Karpas-422 (cell line): ENCODE measurements around the gene PDILT. TPM values are rescaled to one million over a fixed set of nuclear protein-coding genes. Genes with fewer than 3 reads are reported as not detected.
"Not testable (repeated sequence)": the region's sequence is repeated elsewhere in the genome, so short reads cannot be mapped to it uniquely, and the experiment has no call there.

Experiments used
- DNase-seq: peaks from one replicate; pipeline ENCODE4 v3.0.0-alpha.2; 2015
- H2AFZ ChIP-seq: fragments of 200-600 bp; sonication (generic); 2 replicates; pipeline ENCODE4 v1.6.1; 2014; ENCODE audit warnings: antibody characterized with exemption, low read length, mixed read lengths
- H3K27ac ChIP-seq: fragments of 200-600 bp; sonication (generic); 2 replicates; pipeline ENCODE4 v1.5.1; 2014; ENCODE audit warnings: mild to moderate bottlenecking, low read length, moderate library complexity
- H3K27me3 ChIP-seq: fragments of 200-600 bp; sonication (generic); 2 replicates; pipeline ENCODE4 v1.6.1; 2014; ENCODE audit warnings: low read length, mixed read lengths
- H3K36me3 ChIP-seq: fragments of 200-600 bp; sonication (generic); 2 replicates; pipeline ENCODE4 v1.6.1; 2014; ENCODE audit warnings: low read length, mixed read lengths; ENCODE audit not compliant: insufficient read depth
- H3K4me1 ChIP-seq: fragments of 200-600 bp; sonication (generic); 2 replicates; pipeline ENCODE4 v1.6.1; 2014; ENCODE audit warnings: mild to moderate bottlenecking, low read length, mixed read lengths
- H3K4me2 ChIP-seq: fragments of 200-600 bp; sonication (generic); 2 replicates; pipeline ENCODE4 v1.6.1; 2014; ENCODE audit warnings: low read length, low read depth, mild to moderate bottlenecking; ENCODE audit not compliant: poor library complexity, severe bottlenecking
- H3K4me3 ChIP-seq: fragments of 200-600 bp; sonication (generic); 2 replicates; pipeline ENCODE4 v1.5.1; 2014; ENCODE audit warnings: mild to moderate bottlenecking, antibody characterized with exemption, low read length, mixed read lengths
- H3K79me2 ChIP-seq: fragments of 200-600 bp; sonication (generic); 2 replicates; pipeline ENCODE4 v1.6.1; 2014; ENCODE audit warnings: mild to moderate bottlenecking, low read length, mixed read lengths
- H3K9ac ChIP-seq: fragments of 200-600 bp; sonication (generic); 2 replicates; pipeline ENCODE4 v1.6.0; 2014; ENCODE audit warnings: low read length
- H3K9me2 ChIP-seq: fragments of 200-600 bp; sonication (generic), shearing (Covaris generic); replicated peaks from 2 replicates; pipeline ENCODE4 v1.6.0; 2014; ENCODE audit warnings: mild to moderate bottlenecking, low read length, moderate library complexity; ENCODE audit not compliant: insufficient read depth
- H3K9me3 ChIP-seq: fragments of 300-700, 200-600 bp; sonication (generic); 2 replicates; pipeline ENCODE4 v1.6.1; 2014; ENCODE audit warnings: low read length, mixed read lengths
- H4K20me1 ChIP-seq: fragments of 200-600 bp; sonication (generic); 2 replicates; pipeline ENCODE4 v1.6.1; 2014; ENCODE audit warnings: mild to moderate bottlenecking, antibody characterized with exemption, low read length, low read depth; ENCODE audit not compliant: insufficient read depth
- total RNA-seq: library from RNA; depleted of rRNA; stranded (reverse); fragments of >200 nt; shearing (Covaris generic); gene quantifications from 2 replicates; pipeline ENCODE4 v1.2.3, GENCODE V29; 2014; ENCODE audit warnings: low replicate concordance

Gene PDILT
- total RNA-seq, 1 experiment from 2014 or later, result not detected

DNA sequence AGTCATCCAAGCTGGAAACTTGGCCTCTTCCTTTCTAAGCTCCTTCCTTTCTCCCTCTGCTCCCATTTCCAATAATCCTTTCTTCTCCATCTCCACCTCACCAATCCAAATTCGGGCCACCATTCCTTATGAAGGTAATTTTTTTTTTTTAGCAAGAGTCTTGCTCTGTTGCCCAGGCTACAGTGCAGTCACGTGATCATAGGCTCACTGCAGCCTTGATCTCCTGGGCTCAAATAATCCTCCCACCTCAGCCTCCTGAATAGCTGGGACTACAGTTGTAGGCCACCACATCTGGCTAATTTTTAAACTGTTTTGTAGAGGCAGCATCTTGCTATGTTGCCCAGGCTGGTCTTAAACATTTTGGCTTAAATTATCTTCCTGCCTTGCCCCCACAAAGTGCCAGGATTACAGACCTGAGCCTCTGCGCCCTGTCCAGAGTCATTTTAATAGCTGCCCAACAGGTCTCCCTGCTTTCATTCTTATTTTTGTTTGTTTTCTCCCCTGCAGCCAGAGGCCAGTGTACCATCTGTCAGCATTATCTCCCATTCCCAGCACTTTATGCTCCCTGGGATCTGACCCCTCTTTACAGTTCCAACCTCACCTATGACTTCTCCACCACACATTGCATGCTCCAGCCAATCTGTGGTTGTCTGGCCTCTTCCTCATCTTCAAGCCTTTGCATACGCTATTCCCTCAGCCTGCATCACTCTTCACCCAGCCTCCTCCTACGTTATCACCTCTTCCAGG is 75.0 kb downstream of the PDILT start:
- H3K9ac ChIP-seq, result no peak overlapping the region
- no peaks in the 10 kb centered on the region for H3K4me1 ChIP-seq
- H3K27ac ChIP-seq, result no peak overlapping the region
- H3K36me3 ChIP-seq, result no peaks in the 10 kb centered on the region
- H4K20me1 ChIP-seq, result no peaks in the 10 kb centered on the region
- DNase-seq, result no peak
- H3K9me2 ChIP-seq, result no peaks in the 10 kb centered on the region
- no peak overlapping the region for H2AFZ ChIP-seq
- no peak overlapping the region for H3K4me3 ChIP-seq
- no peak overlapping the region for H3K4me2 ChIP-seq
- H3K79me2 ChIP-seq, result no peaks in the 10 kb centered on the region
- no peaks in the 10 kb centered on the region for H3K9me3 ChIP-seq
- no peaks in the 10 kb centered on the region for H3K27me3 ChIP-seq

DNA sequence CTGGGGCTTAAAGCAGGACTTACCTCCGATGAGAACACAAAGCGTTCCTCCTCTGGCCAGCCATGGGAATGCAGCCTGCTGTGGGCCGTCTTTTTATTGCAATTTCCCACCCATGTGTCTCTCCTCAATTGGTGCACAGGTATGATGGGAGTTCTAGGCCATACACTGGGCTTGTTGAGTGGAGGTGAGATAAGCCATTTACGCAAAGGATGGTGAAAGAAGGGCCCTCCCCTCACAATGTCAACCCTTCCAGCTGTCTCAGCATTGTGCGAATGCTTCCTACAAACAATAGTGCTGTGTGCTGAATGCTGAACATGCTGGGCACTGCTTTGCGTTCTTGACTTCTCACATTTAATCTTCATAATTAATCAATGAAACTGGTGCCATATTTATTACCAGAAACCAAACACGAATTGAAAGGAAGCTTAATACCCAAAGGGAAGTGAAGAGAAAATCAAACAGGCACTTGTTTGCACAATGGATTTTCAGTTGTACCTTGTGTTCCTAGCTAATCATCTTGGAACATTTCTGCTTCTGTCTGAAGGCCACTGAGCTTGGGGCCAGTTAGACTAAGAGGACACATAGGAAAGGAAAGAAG is 77.0 kb downstream of the PDILT start, which contains the start of gene GP2:
TSS of gene GP2 (minus strand) at position 70 of the 598 bp plus-strand sequence. CDS start 1,082 bp downstream, outside the sequence.
- no peak within 1 kb of the TSS for H2AFZ ChIP-seq
- H3K27me3 ChIP-seq, result no peaks in the 10 kb centered on the region
- no peak within 1 kb of the TSS for H3K4me2 ChIP-seq
- no peaks in the 10 kb centered on the region for H3K9me2 ChIP-seq
- no peak within 1 kb of the TSS for H3K27ac ChIP-seq
- H4K20me1 ChIP-seq, result no peaks in the 10 kb centered on the region
- no peak within 1 kb of the TSS for H3K9ac ChIP-seq
- no peaks in the 10 kb centered on the region for H3K36me3 ChIP-seq
- no peaks in the 10 kb centered on the region for H3K9me3 ChIP-seq
- no peaks in the 10 kb centered on the region for H3K4me1 ChIP-seq
- no peak within 1 kb of the TSS for H3K4me3 ChIP-seq
- H3K79me2 ChIP-seq, result no peaks in the 10 kb centered on the region
- no peak for DNase-seq

GRCh38 chr16:20326321-20326720 is 78.2 kb downstream of the PDILT start:
- Histone ChIP-seq H3K9me2 (no peaks in the 10 kb centered on the region), H3K9me3 (no peaks in the 10 kb centered on the region), H3K4me3 (no peak overlapping the region), H3K9ac (no peak overlapping the region), H2AFZ (no peak overlapping the region), H3K27me3 (no peaks in the 10 kb centered on the region), H3K27ac (no peak overlapping the region), H4K20me1 (no peaks in the 10 kb centered on the region), H3K36me3 (no peaks in the 10 kb centered on the region), H3K79me2 (no peaks in the 10 kb centered on the region), H3K4me2 (no peak overlapping the region), H3K4me1 (no peaks in the 10 kb centered on the region)
- no peak for DNase-seq

GRCh38 chr16:20325005-20325404 is 79.5 kb downstream of the PDILT start:
- Histone ChIP-seq H3K4me3 (no peak overlapping the region), H2AFZ (no peak overlapping the region), H3K36me3 (no peaks in the 10 kb centered on the region), H3K4me2 (no peak overlapping the region), H3K79me2 (no peaks in the 10 kb centered on the region), H3K9me3 (no peaks in the 10 kb centered on the region), H3K9ac (no peak overlapping the region), H3K27me3 (no peaks in the 10 kb centered on the region), H3K4me1 (no peaks in the 10 kb centered on the region), H3K9me2 (no peaks in the 10 kb centered on the region), H3K27ac (no peak overlapping the region), H4K20me1 (no peaks in the 10 kb centered on the region)
- DNase-seq, result no peak

DNA sequence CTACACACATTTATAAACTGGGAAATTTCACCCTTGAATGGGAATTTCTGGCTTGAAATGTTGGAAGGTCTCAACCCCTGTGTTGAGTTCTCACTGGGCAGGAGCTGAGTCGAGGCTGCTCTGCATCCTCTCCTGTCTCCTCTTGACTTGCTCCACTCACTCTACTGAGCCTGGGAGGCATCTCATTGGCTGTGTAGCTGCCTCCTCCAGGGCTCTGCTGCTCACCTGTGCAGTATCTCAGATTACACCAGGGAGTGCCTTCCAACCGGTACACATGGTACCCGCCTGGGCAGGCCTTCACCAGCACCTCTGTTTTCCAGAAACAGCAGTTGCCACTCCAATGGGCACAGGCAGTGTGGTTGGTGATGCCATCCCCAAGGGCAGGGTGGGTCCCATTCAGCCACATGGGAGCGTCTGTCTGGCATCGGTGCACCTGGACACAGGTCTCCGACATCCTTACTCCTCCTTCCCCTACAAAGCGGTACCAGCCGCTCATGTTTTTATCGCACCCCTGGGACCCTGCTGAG is 80.9 kb downstream of the PDILT start:
- no peaks in the 10 kb centered on the region for H3K27me3 ChIP-seq
- H3K4me2 ChIP-seq, result no peak overlapping the region
- no peaks in the 10 kb centered on the region for H3K36me3 ChIP-seq
- no peaks in the 10 kb centered on the region for H4K20me1 ChIP-seq
- no peak overlapping the region for H3K4me3 ChIP-seq
- H3K9me3 ChIP-seq, result no peaks in the 10 kb centered on the region
- H3K27ac ChIP-seq, result no peak overlapping the region
- no peaks in the 10 kb centered on the region for H3K79me2 ChIP-seq
- no peak overlapping the region for H3K9ac ChIP-seq
- H3K4me1 ChIP-seq, result no peaks in the 10 kb centered on the region
- no peak overlapping the region for H2AFZ ChIP-seq
- DNase-seq, result no peak
- no peaks in the 10 kb centered on the region for H3K9me2 ChIP-seq

GRCh38 chr16:20322696-20323095 is 81.8 kb downstream of the PDILT start:
- H3K27ac ChIP-seq, result no peak overlapping the region
- no peak for DNase-seq
- no peak overlapping the region for H2AFZ ChIP-seq
- no peaks in the 10 kb centered on the region for H3K36me3 ChIP-seq
- H3K9me3 ChIP-seq, result no peaks in the 10 kb centered on the region
- no peaks in the 10 kb centered on the region for H3K79me2 ChIP-seq
- H3K4me2 ChIP-seq, result no peak overlapping the region
- H4K20me1 ChIP-seq, result no peaks in the 10 kb centered on the region
- no peak overlapping the region for H3K9ac ChIP-seq
- H3K4me1 ChIP-seq, result no peaks in the 10 kb centered on the region
- H3K4me3 ChIP-seq, result no peak overlapping the region
- no peaks in the 10 kb centered on the region for H3K9me2 ChIP-seq
- H3K27me3 ChIP-seq, result no peaks in the 10 kb centered on the region

DNA sequence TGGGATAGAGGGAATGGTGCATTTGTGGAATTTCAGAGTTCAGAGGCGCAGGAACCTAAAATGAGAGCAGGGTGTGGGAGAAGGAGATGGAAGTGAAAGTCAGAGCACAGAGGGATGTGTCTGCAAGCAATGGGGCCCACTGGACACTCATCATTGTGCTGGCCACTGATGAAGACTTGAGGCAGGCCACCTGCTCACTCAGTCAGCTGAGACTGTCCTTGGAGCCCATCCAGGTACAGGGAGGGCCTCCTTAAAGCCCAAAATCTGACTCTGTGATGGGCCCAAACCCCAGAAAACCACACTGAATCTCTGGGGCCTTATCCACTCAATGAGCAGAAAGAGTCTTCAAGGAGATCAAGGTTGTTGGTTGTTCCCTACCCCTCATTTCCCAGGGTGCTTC is 82.9 kb downstream of the PDILT start:
- Histone ChIP-seq H3K27me3 (no peaks in the 10 kb centered on the region), H4K20me1 (no peaks in the 10 kb centered on the region), H3K27ac (no peak overlapping the region), H2AFZ (no peak overlapping the region), H3K4me3 (no peak overlapping the region), H3K79me2 (no peaks in the 10 kb centered on the region), H3K36me3 (no peaks in the 10 kb centered on the region), H3K4me1 (no peaks in the 10 kb centered on the region), H3K9ac (no peak overlapping the region), H3K9me3 (no peaks in the 10 kb centered on the region), H3K9me2 (no peaks in the 10 kb centered on the region), H3K4me2 (no peak overlapping the region)
- no peak for DNase-seq

DNA sequence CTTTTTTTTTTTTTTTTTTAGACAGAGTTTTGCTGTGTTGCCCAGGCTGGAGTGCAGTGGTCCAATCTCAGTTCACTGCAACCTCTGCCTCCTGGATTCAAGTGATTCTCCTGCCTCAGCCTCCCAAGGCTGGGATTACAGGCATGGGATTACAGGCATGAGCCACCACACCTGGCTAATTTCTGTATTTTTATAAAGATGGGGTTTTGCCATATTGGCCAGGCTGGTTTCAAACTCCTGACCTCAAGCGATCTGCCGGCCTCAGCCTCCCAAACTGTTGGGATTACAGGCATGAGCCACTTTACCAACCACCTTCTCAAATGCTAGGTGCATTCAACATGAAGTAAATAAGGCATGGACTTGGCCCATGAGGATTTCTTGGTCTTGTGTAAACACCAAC is 83.5 kb downstream of the PDILT start:
- not testable (repeated sequence) for H3K27me3 ChIP-seq, H3K9me2 ChIP-seq, H4K20me1 ChIP-seq, H3K4me3 ChIP-seq, H3K9ac ChIP-seq, H2AFZ ChIP-seq, DNase-seq, H3K9me3 ChIP-seq, H3K4me2 ChIP-seq, H3K27ac ChIP-seq, H3K36me3 ChIP-seq, H3K4me1 ChIP-seq, H3K79me2 ChIP-seq
